PC-3 (cell line): Measurements from ENCODE around the gene AK8.

ENCODE experiments used
- CTCF ChIP-seq: fragments of 300-600 bp; sonication (generic); conservative IDR thresholded peaks from 2 replicates; pipeline ENCODE4 v1.5.1; 2017; ENCODE audit warnings: antibody characterized with exemption, low read depth, mild to moderate bottlenecking, low read length
- EZH2 ChIP-seq: fragments of 300-600 bp; sonication (generic); IDR thresholded peaks from one replicate; pipeline ENCODE4 v1.6.1; 2017; ENCODE audit warnings: antibody characterized with exemption, mild to moderate bottlenecking, low read length; ENCODE audit not compliant: unreplicated experiment

- TF ChIP-seq EZH2 (no peak), CTCF (no peak)
Measured at GRCh38 chr9:132892400-132892799, 14.3 kb upstream of the AK8 start.
